Activated CD8-positive, alpha-beta T cell treated with anti-CD3 and anti-CD28 coated beads for 36 hours (primary cell): Measurements from ENCODE around the gene ARHGAP40. TPM values are rescaled to one million over a fixed set of nuclear protein-coding genes. Genes with fewer than 3 reads are reported as not detected.

ENCODE experiments used
- ATAC-seq: fragments of 200-7000 bp; cut with Tn5 transposase; one replicate; pipeline ENCODE4 v1.10.0; 2021; ENCODE audit warnings: mild to moderate bottlenecking, moderate library complexity
- CTCF ChIA-PET: fragments of 350-600 bp; sonication (Branson Sonifier 250); formaldehyde crosslinking; loops from one replicate; lab custom pipeline; 2021; ENCODE audit warnings: antibody characterized with exemption; lab: Charles Lee
- POLR2A ChIA-PET: fragments of 350-600 bp; sonication (Branson Sonifier 250); formaldehyde crosslinking; loops from one replicate; lab custom pipeline; 2021; ENCODE audit warnings: antibody characterized with exemption; lab: Charles Lee
- DNase-seq: peaks from one replicate; pipeline ENCODE4 v3.0.0-alpha.2; 2020
- H3K27ac Mint-ChIP-seq: one replicate; pipeline ENCODE4 v1.8.0; 2021; ENCODE audit warnings: mild to moderate bottlenecking, mixed read lengths
- H3K27me3 Mint-ChIP-seq: one replicate; pipeline ENCODE4 v1.8.0; 2021; ENCODE audit warnings: mixed read lengths
- H3K36me3 Mint-ChIP-seq: one replicate; pipeline ENCODE4 v1.8.0; 2021; ENCODE audit warnings: low read depth, mixed read lengths
- H3K4me1 Mint-ChIP-seq: one replicate; pipeline ENCODE4 v1.8.0; 2021; ENCODE audit warnings: low read depth, mixed read lengths
- H3K4me3 Mint-ChIP-seq: one replicate; pipeline ENCODE4 v1.8.0; 2021; ENCODE audit warnings: mild to moderate bottlenecking, moderate library complexity, mixed read lengths
- H3K9me3 Mint-ChIP-seq: one replicate; pipeline ENCODE4 v1.8.0; 2021; ENCODE audit warnings: mixed read lengths
- intact Hi-C: fragments of 100-400 bp; cut with micrococcal nuclease; formaldehyde crosslinking; loops from one replicate; pipeline ENCODE4 v1.10.0; 2022
- total RNA-seq, 2 experiments: library from RNA; stranded (reverse); gene quantifications; one replicate each; pipeline ENCODE4 v1.2.3, GENCODE V29; 2021
- TF ChIP-seq, protein P1 (sequence below): fragments of 200-600 bp; IDR thresholded peaks from one replicate; pipeline ENCODE4 v1.8.0; 2022; ENCODE audit warnings: antibody characterized with exemption, mild to moderate bottlenecking

ARHGAP40 gene
- total RNA-seq, 2 experiments from 2014 or later = not detected

- intact Hi-C loops = loop anchor here (10.0 kb wide), 1 partner anchor 230 kb away; no protein-coding TSS in a partner anchor
- Mint-ChIP-seq H3K27me3 (peaks cover 36% of the 10 kb centered on the region), H3K36me3 (no peaks in the 10 kb centered on the region), H3K27ac (no peak overlapping the region), H3K9me3 (no peaks in the 10 kb centered on the region), H3K4me1 (peaks cover 3% of the 10 kb centered on the region), H3K4me3 (no peak overlapping the region)
- no peak for DNase-seq
- ChIA-PET CTCF (no interaction called here), POLR2A (no interaction called here)
- TF ChIP-seq, protein P1, sequence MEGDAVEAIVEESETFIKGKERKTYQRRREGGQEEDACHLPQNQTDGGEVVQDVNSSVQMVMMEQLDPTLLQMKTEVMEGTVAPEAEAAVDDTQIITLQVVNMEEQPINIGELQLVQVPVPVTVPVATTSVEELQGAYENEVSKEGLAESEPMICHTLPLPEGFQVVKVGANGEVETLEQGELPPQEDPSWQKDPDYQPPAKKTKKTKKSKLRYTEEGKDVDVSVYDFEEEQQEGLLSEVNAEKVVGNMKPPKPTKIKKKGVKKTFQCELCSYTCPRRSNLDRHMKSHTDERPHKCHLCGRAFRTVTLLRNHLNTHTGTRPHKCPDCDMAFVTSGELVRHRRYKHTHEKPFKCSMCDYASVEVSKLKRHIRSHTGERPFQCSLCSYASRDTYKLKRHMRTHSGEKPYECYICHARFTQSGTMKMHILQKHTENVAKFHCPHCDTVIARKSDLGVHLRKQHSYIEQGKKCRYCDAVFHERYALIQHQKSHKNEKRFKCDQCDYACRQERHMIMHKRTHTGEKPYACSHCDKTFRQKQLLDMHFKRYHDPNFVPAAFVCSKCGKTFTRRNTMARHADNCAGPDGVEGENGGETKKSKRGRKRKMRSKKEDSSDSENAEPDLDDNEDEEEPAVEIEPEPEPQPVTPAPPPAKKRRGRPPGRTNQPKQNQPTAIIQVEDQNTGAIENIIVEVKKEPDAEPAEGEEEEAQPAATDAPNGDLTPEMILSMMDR = no peak
- no peak for ATAC-seq
Measured at GRCh38 chr20:38665094-38665493, 63.5 kb downstream of the ARHGAP40 start.

GRCh38 chr20:38665506-38666285, 64.1 kb downstream of the ARHGAP40 start:
- H3K4me3 Mint-ChIP-seq = no peak overlapping the region
- TF ChIP-seq, protein P1 = no peak
- no peaks in the 10 kb centered on the region for H3K9me3 Mint-ChIP-seq
- intact Hi-C loops = loop anchor here (10.0 kb wide), 1 partner anchor 229 kb away; no protein-coding TSS in a partner anchor
- ChIA-PET CTCF (no interaction called here), POLR2A (no interaction called here)
- peaks cover 40% of the 10 kb centered on the region for H3K27me3 Mint-ChIP-seq
- peaks cover 3% of the 10 kb centered on the region for H3K4me1 Mint-ChIP-seq
- H3K36me3 Mint-ChIP-seq = no peaks in the 10 kb centered on the region
- H3K27ac Mint-ChIP-seq = no peak overlapping the region
- ATAC-seq (no peak), DNase-seq (no peak)

GRCh38 chr20:38667417-38667956, 65.9 kb downstream of the ARHGAP40 start:
- peaks cover 50% of the 10 kb centered on the region for H3K27me3 Mint-ChIP-seq
- peaks cover 3% of the 10 kb centered on the region for H3K4me1 Mint-ChIP-seq
- ATAC-seq (no peak), DNase-seq (no peak)
- POLR2A ChIA-PET = no interaction called here
- intact Hi-C loops = loop anchor here (10.0 kb wide), 1 partner anchor 227 kb away; no protein-coding TSS in a partner anchor
- CTCF ChIA-PET = interaction anchor here (1.0 to 1.6 kb wide), 2 partner anchors 12 to 18 kb away, joined by 3 to 5 read pairs; no protein-coding TSS in a partner anchor
- H3K27ac Mint-ChIP-seq = no peak overlapping the region
- H3K36me3 Mint-ChIP-seq = no peaks in the 10 kb centered on the region
- no peak overlapping the region for H3K4me3 Mint-ChIP-seq
- H3K9me3 Mint-ChIP-seq = no peaks in the 10 kb centered on the region
- TF ChIP-seq, protein P1 = no peak

DNA sequence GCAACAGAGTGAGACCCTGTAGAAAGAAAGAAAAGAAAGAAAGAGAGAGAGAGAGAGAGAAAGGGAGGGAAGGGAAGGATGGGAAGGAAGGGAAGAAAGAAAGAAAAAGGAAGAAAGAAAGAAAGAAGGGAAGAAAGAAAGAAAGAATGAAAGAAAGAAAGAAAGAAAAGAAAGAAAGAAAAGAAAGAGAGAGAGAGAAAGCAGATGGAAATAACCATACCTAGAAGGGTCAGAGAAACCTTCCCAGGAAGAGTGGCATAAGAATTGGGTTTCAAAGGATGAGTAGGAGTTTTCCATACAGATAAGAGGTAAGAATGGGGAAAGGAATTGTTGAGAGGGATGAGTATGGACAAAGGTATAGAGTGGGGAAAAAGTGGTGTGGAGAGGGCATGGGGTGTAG, 68.1 kb downstream of the ARHGAP40 start:
- Mint-ChIP-seq H3K36me3 (no peaks in the 10 kb centered on the region), H3K4me1 (peaks cover 10% of the 10 kb centered on the region), H3K4me3 (no peak overlapping the region), H3K27me3 (peaks cover 46% of the 10 kb centered on the region), H3K27ac (no peak overlapping the region), H3K9me3 (no peaks in the 10 kb centered on the region)
- TF ChIP-seq, protein P1 = no peak
- no peak for ATAC-seq
- POLR2A ChIA-PET = no interaction called here
- no peak for DNase-seq
- CTCF ChIA-PET = no interaction called here
- intact Hi-C loops = loop anchor here (10.0 kb wide), 1 partner anchor 225 kb away; no protein-coding TSS in a partner anchor

DNA sequence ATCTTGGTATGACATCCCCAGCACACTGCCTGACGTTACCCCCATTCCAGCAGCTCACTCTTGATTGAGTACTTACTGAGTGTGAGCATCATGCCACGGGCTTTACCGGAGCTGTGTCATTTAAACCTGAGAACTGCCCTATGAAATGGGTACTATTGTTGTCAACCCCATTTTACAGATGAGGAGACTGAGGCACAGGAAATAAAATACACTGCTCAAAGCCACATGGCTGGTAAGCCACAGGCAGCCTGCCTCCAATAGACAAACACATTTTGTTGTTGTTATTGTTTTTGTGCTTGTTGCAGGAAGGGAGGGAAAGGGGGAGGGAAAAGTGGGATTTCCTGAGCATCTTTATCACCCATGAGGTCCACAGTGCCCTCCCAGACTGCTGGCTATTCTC, 69.2 kb downstream of the ARHGAP40 start:
- Mint-ChIP-seq H3K4me3 (no peak overlapping the region), H3K27me3 (peaks cover 48% of the 10 kb centered on the region), H3K9me3 (no peaks in the 10 kb centered on the region), H3K27ac (no peak overlapping the region), H3K36me3 (no peaks in the 10 kb centered on the region), H3K4me1 (peaks cover 7% of the 10 kb centered on the region)
- no peak for ATAC-seq
- CTCF ChIA-PET = no interaction called here
- intact Hi-C loops = no loop called here
- POLR2A ChIA-PET = no interaction called here
- TF ChIP-seq, protein P1 = no peak
- no peak for DNase-seq
